ENCODE results near the gene CA6. TPM values are rescaled to one million over a fixed set of nuclear protein-coding genes. Genes with fewer than 3 reads are reported as not detected.

CA6 gene
- total RNA-seq, 1 experiment from 2014 or later: not detected

- Mint-ChIP-seq H3K27me3 (ENCODE audit: low read depth) (peaks cover 11% of the 10 kb centered on the region; the same call in 1 of the 2 replicates), H3K9me3 (peaks cover 6 to 11% of the 10 kb centered on the region in 2 experiments), H3K36me3 (ENCODE audit: insufficient read depth in 1 of 3, low read depth in 3 of 3) (peaks cover 6 to 15% (median 12%) of the 10 kb centered on the region in 3 experiments; a peak in 6 of 7 replicates), H3K4me1 (peaks cover 52 to 60% of the 10 kb centered on the region in 2 experiments), H3K4me3 (no peak overlapping the region), H3K27ac (peak overlapping the region in 2 of 3 experiments; percentile 78 to 88; a peak in 3 of 7 replicates)
- Histone ChIP-seq H2BK12ac (ENCODE audit: insufficient read length, low read depth, low read length) (no peak overlapping the region), H3K9me3 (ENCODE audit: control insufficient read depth, low read depth, low read length) (no peaks in the 10 kb centered on the region), H4K5ac (ENCODE audit: insufficient read length, low read depth, low read length) (no peak overlapping the region), H4K8ac (replicated peaks; ENCODE audit: insufficient read length, low read depth, low read length) (no peak overlapping the region), H3K27ac (ENCODE audit: insufficient read length, low read depth, low read length) (no peak overlapping the region), H3K23ac (ENCODE audit: insufficient read length, low read depth, low read length) (no peak overlapping the region), H3K4ac (ENCODE audit: low read depth, low read length) (no peak overlapping the region), H3K14ac (ENCODE audit: insufficient read depth, low read length) (no peak overlapping the region), H2BK120ac (ENCODE audit: low read depth, low read length, poor library complexity, severe bottlenecking) (no peak overlapping the region), H3K27me3 (ENCODE audit: insufficient read depth, low read length) (no peaks in the 10 kb centered on the region), H2BK5ac (ENCODE audit: insufficient read length, low read length) (no peak overlapping the region), H2BK15ac (ENCODE audit: low read depth, low read length) (no peak overlapping the region), H4K91ac (ENCODE audit: insufficient read length, low read depth, low read length) (no peak overlapping the region), H3K18ac (ENCODE audit: insufficient read length, low read depth, low read length) (no peak overlapping the region), H3K79me1 (ENCODE audit: insufficient read depth, low read depth, low read length, poor library complexity, severe bottlenecking) (no peaks in the 10 kb centered on the region), H3K79me2 (ENCODE audit: insufficient read depth, low read length) (no peaks in the 10 kb centered on the region), H3K9ac (ENCODE audit: extremely low read depth, insufficient read length, low read length) (no peak overlapping the region), H3K23me2 (ENCODE audit: insufficient read length, low read depth, low read length, poor library complexity, severe bottlenecking) (no peaks in the 10 kb centered on the region), H3K56ac (ENCODE audit: insufficient read length, low read depth, low read length) (no peak overlapping the region), H2BK20ac (ENCODE audit: low read depth, low read length, poor library complexity, severe bottlenecking) (no peak overlapping the region), H3K4me2 (ENCODE audit: insufficient read depth, insufficient read length, low read length) (no peak overlapping the region), H3T11ph (ENCODE audit: low read length) (no peak overlapping the region), H3K4me1 (ENCODE audit: insufficient read depth, low read length) (no peaks in the 10 kb centered on the region; the same call in 1 of the 2 replicates), H2AFZ (ENCODE audit: low read length) (no peak overlapping the region), H4K20me1 (ENCODE audit: control insufficient read depth, insufficient read depth, insufficient read length) (no peaks in the 10 kb centered on the region), H2AK5ac (ENCODE audit: insufficient read length, low read length) (no peak overlapping the region)
- WGBS (ENCODE audit: extremely low coverage, insufficient read length, low lambda C conversion rate): no CpG with 5 or more reads among the region's 17 CpGs
- no peak for TF ChIP-seq CTCF (conservative IDR thresholded peaks at IDR 0.05)
- peak; percentile 74 for DNase-seq
Observed at GRCh38 chr1:8911416-8912309, 34.0 kb upstream of the CA6 start.

All from H9 (cell line).